ENCODE data around the gene SH2D1B. TPM values are rescaled to one million over a fixed set of nuclear protein-coding genes. Genes with fewer than 3 reads are reported as not detected.

SH2D1B gene
- polyA plus RNA-seq, 1 of the 3 experiments (the other 2 are of a cell fraction), result not detected

DNA sequence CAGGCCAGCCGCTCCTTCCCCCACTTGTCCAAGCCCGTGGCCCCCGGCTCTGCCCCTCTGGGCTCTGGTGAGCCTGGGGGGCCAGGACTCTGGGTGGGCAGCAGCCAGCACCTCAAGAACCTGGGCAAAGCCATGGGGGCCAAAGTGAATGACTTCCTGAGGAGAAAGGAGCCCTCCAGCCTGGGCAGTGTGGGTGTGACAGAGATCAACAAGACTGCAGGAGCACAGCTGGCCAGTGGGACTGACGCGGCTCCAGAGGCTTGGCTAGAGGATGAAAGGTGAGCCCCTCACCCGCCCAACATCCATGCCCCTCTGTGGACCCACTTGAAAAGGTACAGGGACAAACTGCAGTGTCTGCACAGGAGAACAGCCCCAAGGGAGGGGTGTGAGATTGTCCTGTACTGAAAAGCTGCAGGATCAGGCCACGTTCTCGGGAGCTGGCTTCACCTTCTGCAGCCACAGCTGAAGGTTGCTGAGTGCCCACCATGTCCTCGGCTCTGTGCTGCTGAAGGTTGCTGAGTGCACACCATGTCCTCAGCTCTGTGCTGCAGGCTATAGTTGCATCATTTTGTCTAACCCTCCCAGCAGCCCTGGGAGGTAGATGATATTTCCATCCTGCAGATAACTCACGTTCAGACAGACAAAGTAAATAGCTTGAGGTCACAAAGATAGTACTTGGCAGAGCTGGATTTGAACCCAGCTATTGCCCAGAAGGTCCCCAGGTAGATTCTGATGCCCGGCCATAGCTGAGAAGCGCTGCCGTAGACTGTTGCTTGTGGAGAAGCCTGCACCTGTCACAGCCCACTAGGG, 29.8 kb downstream of the SH2D1B start:
- H3K9me2 ChIP-seq, result no peaks in the 10 kb centered on the region
- WGBS (ENCODE audit: low lambda C conversion rate), result 60% methylated on average over 10 of the region's 13 CpGs
- no peaks in the 10 kb centered on the region for H3K4me1 ChIP-seq (ENCODE audit: control insufficient read depth in 1 of 2, insufficient read depth in 2 of 2, low read depth in 1 of 2, low read length in 1 of 2)
- no peak overlapping the region for H3K4me3 ChIP-seq (ENCODE audit: low read depth in 2 of 2, low read length in 1 of 2)
- no peak overlapping the region for H2AFZ ChIP-seq (ENCODE audit: low read depth)
- H3K4me2 ChIP-seq, result no peak overlapping the region
- no peak overlapping the region for H3K9ac ChIP-seq
- peaks cover 5% of the 10 kb centered on the region; the same call in 1 of the 2 replicates for H3K27me3 ChIP-seq (ENCODE audit: insufficient read depth)
- no peaks in the 10 kb centered on the region for H3K36me3 ChIP-seq (replicated peaks in 1 of 2; ENCODE audit: control insufficient read depth in 1 of 2, insufficient read depth in 2 of 2, low read length in 1 of 2)
- TF ChIP-seq CTCF (IDR thresholded peaks at IDR 0.05) (no peak), YY1 (IDR thresholded peaks at IDR 0.05; ENCODE audit: low read depth) (no peak), TAF1 (IDR thresholded peaks at IDR 0.05; ENCODE audit: borderline replicate concordance, low read depth, low read length) (no peak), RXRA (IDR thresholded peaks at IDR 0.05; ENCODE audit: borderline replicate concordance, low read depth) (no peak), CHD2 (IDR thresholded peaks at IDR 0.05; ENCODE audit: low read length, partially characterized antibody) (no peak), RCOR1 (IDR thresholded peaks at IDR 0.05; ENCODE audit: low read length) (no peak), EZH2phosphoT487 (IDR thresholded peaks at IDR 0.05; ENCODE audit: borderline replicate concordance, low read depth) (no peak), RFX5 (IDR thresholded peaks at IDR 0.05; ENCODE audit: low read length) (no peak), NRF1 (IDR thresholded peaks at IDR 0.05; ENCODE audit: low read depth, low read length) (no peak), GATA2 (CRISPR knock-in tag; IDR thresholded peaks at IDR 0.05) (no peak), ELF1 (IDR thresholded peaks at IDR 0.05) (no peak), GABPA (IDR thresholded peaks at IDR 0.05; ENCODE audit: low read depth) (no peak), JUND (IDR thresholded peaks at IDR 0.05) (no peak), TCF12 (IDR thresholded peaks at IDR 0.05) (no peak)
- TF ChIP-seq, protein P1, sequence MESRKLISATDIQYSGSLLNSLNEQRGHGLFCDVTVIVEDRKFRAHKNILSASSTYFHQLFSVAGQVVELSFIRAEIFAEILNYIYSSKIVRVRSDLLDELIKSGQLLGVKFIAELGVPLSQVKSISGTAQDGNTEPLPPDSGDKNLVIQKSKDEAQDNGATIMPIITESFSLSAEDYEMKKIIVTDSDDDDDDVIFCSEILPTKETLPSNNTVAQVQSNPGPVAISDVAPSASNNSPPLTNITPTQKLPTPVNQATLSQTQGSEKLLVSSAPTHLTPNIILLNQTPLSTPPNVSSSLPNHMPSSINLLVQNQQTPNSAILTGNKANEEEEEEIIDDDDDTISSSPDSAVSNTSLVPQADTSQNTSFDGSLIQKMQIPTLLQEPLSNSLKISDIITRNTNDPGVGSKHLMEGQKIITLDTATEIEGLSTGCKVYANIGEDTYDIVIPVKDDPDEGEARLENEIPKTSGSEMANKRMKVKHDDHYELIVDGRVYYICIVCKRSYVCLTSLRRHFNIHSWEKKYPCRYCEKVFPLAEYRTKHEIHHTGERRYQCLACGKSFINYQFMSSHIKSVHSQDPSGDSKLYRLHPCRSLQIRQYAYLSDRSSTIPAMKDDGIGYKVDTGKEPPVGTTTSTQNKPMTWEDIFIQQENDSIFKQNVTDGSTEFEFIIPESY (IDR thresholded peaks at IDR 0.05; ENCODE audit: borderline replicate concordance, low read depth), result no peak
- no peaks in the 10 kb centered on the region for H4K20me1 ChIP-seq (ENCODE audit: insufficient read depth)
- H3K79me2 ChIP-seq (ENCODE audit: insufficient read depth), result no peaks in the 10 kb centered on the region
- POLR2A ChIA-PET, result no interaction called here
- H3K9me3 ChIP-seq, result no peaks in the 10 kb centered on the region
- H3K27ac ChIP-seq (ENCODE audit: low read depth in 2 of 2, low read length in 1 of 2), result no peak overlapping the region
- H3F3A ChIP-seq (replicated peaks; ENCODE audit: insufficient read depth), result no peaks in the 10 kb centered on the region
- CTCF ChIA-PET, result interaction anchor here (1.4 to 3.0 kb wide), 5 partner anchors 10 to 326 kb away, joined by 4 to 23 read pairs (median 12); no protein-coding TSS in a partner anchor
- DNase-seq, result no peak

Measured in SK-N-SH (cell line).